ENCODE measurements around the gene CCDC92.

CCDC92 gene

DNA sequence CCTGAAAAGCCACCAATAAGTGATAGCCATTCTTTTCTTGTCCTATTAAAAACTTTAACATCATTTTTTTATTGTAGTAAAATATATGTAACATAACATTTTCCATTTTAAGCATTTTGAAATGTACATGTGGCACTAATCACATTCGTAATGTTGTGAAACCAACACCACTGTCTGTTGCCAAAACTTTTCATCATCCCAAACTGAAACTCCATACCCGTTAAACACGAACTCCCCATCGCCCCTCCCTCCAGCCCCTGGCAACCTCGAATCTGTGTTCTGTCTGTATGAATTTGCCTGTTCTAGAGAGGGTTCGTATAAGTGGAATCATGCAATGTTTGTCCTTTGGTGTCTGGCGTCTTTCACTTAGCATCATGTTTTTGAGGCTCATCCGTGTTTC, 75.9 kb downstream of the CCDC92 start:
- Histone ChIP-seq H4K20me1 (ENCODE audit: low read depth, low read length) (no peaks in the 10 kb centered on the region), H3K79me2 (ENCODE audit: insufficient read depth, low read length) (no peaks in the 10 kb centered on the region), H3K4me2 (ENCODE audit: low read depth, low read length, poor library complexity, severe bottlenecking) (no peak overlapping the region), H3K27ac (ENCODE audit: low read depth, low read length) (no peak overlapping the region), H3F3A (ENCODE audit: insufficient read depth) (no peaks in the 10 kb centered on the region), H3K36me3 (ENCODE audit: low read length) (no peaks in the 10 kb centered on the region), H3K9me3 (ENCODE audit: insufficient read depth, low read length) (no peaks in the 10 kb centered on the region), H3K27me3 (ENCODE audit: low read length) (no peaks in the 10 kb centered on the region), H3K9ac (ENCODE audit: low read length) (no peak overlapping the region), H3K4me3 (ENCODE audit: insufficient read depth, low read length, poor library complexity, severe bottlenecking) (no peak overlapping the region), H3K9me2 (replicated peaks; ENCODE audit: insufficient read depth, low read length) (no peaks in the 10 kb centered on the region), H2AFZ (ENCODE audit: low read depth, low read length, severe bottlenecking) (no peak overlapping the region)
- TF ChIP-seq EZH2phosphoT487 (conservative IDR thresholded peaks at IDR 0.05; ENCODE audit: low read length) = no peak
- TF ChIP-seq CTCF (IDR thresholded peaks at IDR 0.05; ENCODE audit: insufficient read depth, low read length, poor library complexity, severe bottlenecking) = no peak

- Histone ChIP-seq H3K9me2 (replicated peaks; ENCODE audit: insufficient read depth, low read length) (no peaks in the 10 kb centered on the region), H3K4me2 (ENCODE audit: low read depth, low read length, poor library complexity, severe bottlenecking) (no peak overlapping the region), H3K36me3 (ENCODE audit: low read length) (no peaks in the 10 kb centered on the region), H3K27ac (ENCODE audit: low read depth, low read length) (no peak overlapping the region), H3K9ac (ENCODE audit: low read length) (no peak overlapping the region), H4K20me1 (ENCODE audit: low read depth, low read length) (no peaks in the 10 kb centered on the region), H3F3A (ENCODE audit: insufficient read depth) (no peaks in the 10 kb centered on the region), H3K27me3 (ENCODE audit: low read length) (no peaks in the 10 kb centered on the region), H3K4me3 (ENCODE audit: insufficient read depth, low read length, poor library complexity, severe bottlenecking) (no peak overlapping the region), H3K79me2 (ENCODE audit: insufficient read depth, low read length) (no peaks in the 10 kb centered on the region), H3K9me3 (ENCODE audit: insufficient read depth, low read length) (no peaks in the 10 kb centered on the region), H2AFZ (ENCODE audit: low read depth, low read length, severe bottlenecking) (no peak overlapping the region)
- TF ChIP-seq EZH2phosphoT487 (conservative IDR thresholded peaks at IDR 0.05; ENCODE audit: low read length) = no peak
- no peak for TF ChIP-seq CTCF (IDR thresholded peaks at IDR 0.05; ENCODE audit: insufficient read depth, low read length, poor library complexity, severe bottlenecking)
Measured at GRCh38 chr12:123895451-123895850, 77.2 kb downstream of the CCDC92 start.

DNA sequence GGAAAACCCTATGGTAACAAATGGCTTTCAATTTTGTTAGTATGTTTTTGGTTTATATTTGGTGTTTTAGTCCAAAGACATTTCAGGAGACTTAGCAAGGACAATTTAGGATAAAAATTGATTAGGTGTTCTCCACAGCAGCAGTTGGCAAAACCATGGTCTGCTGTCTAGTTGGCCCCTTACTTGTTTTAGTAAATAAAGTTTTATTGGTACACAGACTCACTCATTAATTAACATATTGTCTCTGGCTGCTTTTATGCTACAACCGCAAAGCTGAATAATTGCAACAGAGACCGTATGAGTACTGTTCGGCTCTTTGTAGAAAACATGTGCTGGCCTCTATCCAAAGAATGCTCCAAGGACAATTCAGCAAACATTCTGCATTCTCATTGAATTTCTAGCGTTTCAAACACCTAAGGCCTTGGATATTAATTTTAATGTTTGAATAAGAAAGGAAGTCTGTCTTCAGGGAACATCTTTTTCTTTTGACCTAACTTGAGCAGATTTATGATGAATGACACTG, 77.7 kb downstream of the CCDC92 start:
- Histone ChIP-seq H3K9ac (ENCODE audit: low read length) (no peak overlapping the region), H3K4me3 (ENCODE audit: insufficient read depth, low read length, poor library complexity, severe bottlenecking) (no peak overlapping the region), H3K36me3 (ENCODE audit: low read length) (no peaks in the 10 kb centered on the region), H3K4me2 (ENCODE audit: low read depth, low read length, poor library complexity, severe bottlenecking) (no peak overlapping the region), H3K27ac (ENCODE audit: low read depth, low read length) (no peak overlapping the region), H3K9me2 (replicated peaks; ENCODE audit: insufficient read depth, low read length) (no peaks in the 10 kb centered on the region), H3K9me3 (ENCODE audit: insufficient read depth, low read length) (no peaks in the 10 kb centered on the region), H3F3A (ENCODE audit: insufficient read depth) (no peaks in the 10 kb centered on the region), H4K20me1 (ENCODE audit: low read depth, low read length) (no peaks in the 10 kb centered on the region), H2AFZ (ENCODE audit: low read depth, low read length, severe bottlenecking) (no peak overlapping the region), H3K27me3 (ENCODE audit: low read length) (no peaks in the 10 kb centered on the region), H3K79me2 (ENCODE audit: insufficient read depth, low read length) (no peaks in the 10 kb centered on the region)
- TF ChIP-seq EZH2phosphoT487 (conservative IDR thresholded peaks at IDR 0.05; ENCODE audit: low read length) = no peak
- no peak for TF ChIP-seq CTCF (IDR thresholded peaks at IDR 0.05; ENCODE audit: insufficient read depth, low read length, poor library complexity, severe bottlenecking)
